Lung (tissue), 16 donors: Measurements from ENCODE around the gene CRYZL1. TPM values are rescaled to one million over a fixed set of nuclear protein-coding genes. Genes with fewer than 3 reads are reported as not detected.

Experiments used
- ATAC-seq: fragments of 200-7000 bp; cut with Tn5 transposase; one replicate; pipeline ENCODE4 v1.9.1; 2020; ENCODE audit warnings: moderate number of reproducible peaks; ENCODE audit not compliant: insufficient read depth, low FRiP score
- DNase-seq, 3 donors: peaks; one replicate each; pipeline ENCODE4 v3.0.0-alpha.2; 2013 to 2017
- H3K27ac ChIP-seq, 2 donors: one replicate each; pipeline ENCODE4 v1.5.1; 2013; ENCODE audit warnings: mild to moderate bottlenecking in 2 of 2, moderate library complexity in 2 of 2, control low read depth in 1 of 2, inconsistent platforms in 1 of 2, low read depth in 1 of 2, low read length in 1 of 2
- H3K27me3 ChIP-seq, 3 donors: one replicate each; pipeline ENCODE4 v1.5.1; 2013; ENCODE audit warnings: low read length in 2 of 3; ENCODE audit not compliant: control insufficient read depth in 3 of 3, insufficient read depth in 3 of 3
- H3K36me3 ChIP-seq, 4 donors: one replicate each; pipeline ENCODE4 v1.5.1; 2013; ENCODE audit warnings: low read length in 4 of 4, mild to moderate bottlenecking in 1 of 4, moderate library complexity in 1 of 4; ENCODE audit not compliant: control insufficient read depth in 4 of 4, insufficient read depth in 4 of 4
- H3K4me1 ChIP-seq, 5 donors: one replicate each; pipeline ENCODE4 v1.5.1; 2013; ENCODE audit warnings: low read length in 5 of 5, mild to moderate bottlenecking in 2 of 5, moderate library complexity in 1 of 5; ENCODE audit not compliant: control insufficient read depth in 5 of 5, insufficient read depth in 5 of 5
- H3K4me3 ChIP-seq: one replicate; pipeline ENCODE4 v1.5.1; 2013; ENCODE audit warnings: mild to moderate bottlenecking, control low read depth, moderate library complexity
- H3K9ac ChIP-seq, 2 donors: one replicate each; pipeline ENCODE4 v1.5.1; 2013; ENCODE audit warnings: low read length in 2 of 2, control low read depth in 1 of 2; ENCODE audit not compliant: insufficient read depth in 1 of 2
- H3K9me3 ChIP-seq, 4 donors: one replicate each; pipeline ENCODE4 v1.5.1; 2013; ENCODE audit warnings: low read length in 3 of 4, mild to moderate bottlenecking in 1 of 4, moderate library complexity in 1 of 4; ENCODE audit not compliant: control insufficient read depth in 4 of 4, insufficient read depth in 3 of 4
- CTCF ChIP-seq: IDR thresholded peaks from 2 replicates; pipeline ENCODE4 v1.5.1; 2012; ENCODE audit warnings: mild to moderate bottlenecking; ENCODE audit errors: control extremely low read depth, extremely low read depth
- WGBS, 2 donors: extraction: QIAGEN DNeasy Blood & Tissue Kit; methylation state at CpG; one replicate each; pipeline ENCODE4 v1.1.7; 2013; 5-methylcytosine and 5-hydroxymethylcytosine counted together
- long read RNA-seq, 5 donors: transcript quantifications; one replicate each; lab custom pipeline, GENCODE V29; 2026
- polyA plus RNA-seq, 2 donors: library from polyadenylated mRNA; stranded (reverse); fragments of 200-250 nt; gene quantifications; one replicate each; pipeline ENCODE4 v1.2.1, GENCODE V29; 2013
- total RNA-seq, 2 donors: library from RNA; depleted of rRNA in 1 of 2; stranded (reverse); fragments of >200 nt in 1 of 2; gene quantifications; one replicate each; pipeline ENCODE4 v1.2.1, GENCODE V29; 2014 to 2021
- donor health status: control.
- donor health status: control.
- donor health status: Bipolar disorder and iron deficiency.
- donor health status: healthy.
- donor health status: DM: yes; HTN: yes; CAD: no.

CRYZL1 gene
- total RNA-seq (10 to 100 TPM; 31.6 to 64.2 TPM), polyA plus RNA-seq (10 to 100 TPM; 16.4 to 28.9 TPM)
- long read RNA-seq, donor 1, transcript CRYZL1-219 (2 exons, 1,018 nt): major isoform, 7 of 19 reads
- long read RNA-seq, donor 1, transcript CRYZL1-209 (12 exons, 2,558 nt): minor isoform, 5 of 19 reads
- long read RNA-seq, donor 1, transcript CRYZL1-203 (13 exons, 1,482 nt): minor isoform, 5 of 19 reads
- long read RNA-seq, donor 1, partial matches to known transcripts: 0 of 19 reads
- long read RNA-seq, donor 1, other reads (novel, unspliced or antisense): 0 of 19 reads
- long read RNA-seq, donor 2, partial matches to known transcripts: 0 of 5 reads
- long read RNA-seq, donor 2, other reads (novel, unspliced or antisense): 0 of 5 reads
- long read RNA-seq, donor 3, partial matches to known transcripts: 0 of 10 reads
- long read RNA-seq, donor 3, other reads (novel, unspliced or antisense): 0 of 10 reads
- long read RNA-seq, donor 4, partial matches to known transcripts: 0 of 7 reads
- long read RNA-seq, donor 4, other reads (novel, unspliced or antisense): 0 of 7 reads
- long read RNA-seq, donor 5, transcript CRYZL1-203 (13 exons, 1,482 nt): major isoform, 9 of 15 reads
- long read RNA-seq, donor 5, partial matches to known transcripts: 0 of 15 reads
- long read RNA-seq, donor 5, other reads (novel, unspliced or antisense): 0 of 15 reads

DNA sequence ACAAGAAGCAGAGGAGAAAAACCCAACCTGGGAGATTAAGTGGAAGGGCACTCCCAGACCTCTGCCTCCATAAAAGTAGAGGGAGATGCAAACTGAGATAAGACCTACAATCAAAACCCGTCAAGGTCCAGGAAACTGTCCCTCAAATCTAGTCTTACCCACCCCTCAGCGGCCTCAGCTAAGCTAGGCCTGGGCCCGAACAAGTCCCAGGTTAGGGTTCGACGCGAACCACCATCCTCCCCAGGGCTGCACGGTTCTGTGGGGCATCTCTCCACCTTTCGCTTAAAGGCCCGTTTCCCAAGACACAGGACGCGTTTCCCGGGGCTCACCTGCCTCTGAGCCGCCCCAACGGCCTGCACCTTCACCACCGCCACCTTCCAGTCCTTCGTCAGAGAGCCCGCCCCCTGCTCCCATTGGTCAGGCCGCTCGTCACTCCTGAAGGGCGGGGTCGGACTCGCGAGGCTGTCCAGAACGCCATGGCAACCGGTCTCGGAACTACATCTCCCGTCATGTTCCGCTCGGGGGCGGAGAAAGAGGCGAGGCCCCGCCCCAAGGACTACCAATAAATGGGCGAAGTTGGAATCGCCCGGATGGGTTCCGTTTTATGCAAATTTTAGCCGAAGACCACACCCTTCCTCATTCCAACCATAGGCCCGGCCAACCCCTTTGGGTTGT is at the start of gene CRYZL1:
Gene CRYZL1, minus strand, starts transcription at position 390 of the 675 bp plus-strand sequence. CDS start 10,190 bp downstream, outside the sequence.
- ATAC-seq (peak; percentile 92), DNase-seq (peak; percentile 100)
- peak within 1 kb of the TSS; percentile 93 for H3K4me3 ChIP-seq
- no peaks in the 10 kb centered on the region for H3K9me3 ChIP-seq
- TF ChIP-seq CTCF: no peak
- H3K36me3 ChIP-seq: peaks cover 0 to 3% (median 0%) of the 10 kb centered on the region in 4 donors
- H3K27me3 ChIP-seq: no peaks in the 10 kb centered on the region
- H3K27ac ChIP-seq: peak within 1 kb of the TSS; percentile 86 to 92
- 0 to 1% methylated on average over 38 of the region's 38 CpGs for WGBS, 2 donors
- H3K9ac ChIP-seq: peak within 1 kb of the TSS; percentile 88 to 92
- peaks cover 0 to 26% (median 5%) of the 10 kb centered on the region in 5 donors for H3K4me1 ChIP-seq

- Histone ChIP-seq H3K27me3 (no peaks in the 10 kb centered on the region), H3K4me3 (no peak overlapping the region), H3K9ac (no peak overlapping the region), H3K36me3 (no peaks in the 10 kb centered on the region), H3K9me3 (no peaks in the 10 kb centered on the region), H3K4me1 (peaks cover 0 to 14% (median 2%) of the 10 kb centered on the region in 5 donors), H3K27ac (no peak overlapping the region)
- DNase-seq: no peak
- TF ChIP-seq CTCF: no peak
- no peak for ATAC-seq
- 76 to 81% methylated on average over 5 of the region's 5 CpGs for WGBS, 2 donors
These were observed 49.3 kb upstream of the CRYZL1 start for GRCh38 chr21:33690874-33691273.

DNA sequence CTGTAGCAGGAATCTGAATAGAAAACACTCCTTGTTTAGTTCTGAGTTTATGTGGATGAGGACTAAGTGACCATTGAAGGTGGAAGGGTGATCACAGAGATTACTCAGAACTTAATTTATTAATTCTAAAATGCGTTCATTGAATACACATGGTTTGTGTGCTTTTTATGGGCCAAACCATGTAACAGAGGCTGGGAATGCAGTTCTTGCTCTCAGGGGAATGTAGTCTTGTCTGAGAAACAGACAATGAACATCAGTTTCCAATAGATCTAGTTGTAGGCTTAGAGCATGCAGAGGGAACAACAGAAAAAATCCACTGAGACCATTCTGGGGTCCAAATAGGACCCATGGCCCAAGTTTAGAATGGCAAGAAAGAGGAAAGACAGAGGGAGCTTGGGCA is 46.8 kb upstream of the CRYZL1 start:
- peaks cover 2 to 27% (median 10%) of the 10 kb centered on the region in 5 donors for H3K4me1 ChIP-seq

More for the DNA sequence above, 46.8 kb upstream of the CRYZL1 start:
- Histone ChIP-seq H3K9ac (no peak overlapping the region), H3K27me3 (no peaks in the 10 kb centered on the region), H3K4me3 (no peak overlapping the region), H3K36me3 (no peaks in the 10 kb centered on the region), H3K9me3 (no peaks in the 10 kb centered on the region), H3K27ac (no peak overlapping the region)
- 84 to 97% methylated on average over 1 of the region's 1 CpG for WGBS, 2 donors
- ATAC-seq (no peak), DNase-seq (no peak)
- TF ChIP-seq CTCF: no peak
